ENCODE data around the gene CFAP20DC. TPM values are rescaled to one million over a fixed set of nuclear protein-coding genes. Genes with fewer than 3 reads are reported as not detected.

Gene CFAP20DC
- total and polyA plus RNA-seq, 2 of the 8 experiments (the other 6 are each of a cell fraction or from before 2014, with no cell fraction given) = 2.2 to 2.8 TPM

GRCh38 chr3:58898513-58898912 is 151.3 kb downstream of the CFAP20DC start (continued):
- TF ChIP-seq CHD7 (IDR thresholded peaks at IDR 0.05; ENCODE audit: insufficient replicate concordance, low read length) (no peak), BRCA1 (IDR thresholded peaks at IDR 0.05; ENCODE audit: low read depth, low read length) (no peak), CTCF (IDR thresholded peaks at IDR 0.05; ENCODE audit: control extremely low read depth in 1 of 3, insufficient read depth in 1 of 3, low read depth in 1 of 3, low read length in 3 of 3) (no peak), CBX5 (IDR thresholded peaks at IDR 0.05; ENCODE audit: low read depth, low read length) (no peak), RBBP5 (IDR thresholded peaks at IDR 0.05; ENCODE audit: borderline replicate concordance, low read depth, low read length) (no peak), SIRT6 (IDR thresholded peaks at IDR 0.05; ENCODE audit: low read length) (no peak), ATF3 (IDR thresholded peaks at IDR 0.05; ENCODE audit: insufficient read depth, low read depth, low read length) (no peak), KDM5A (IDR thresholded peaks at IDR 0.05; ENCODE audit: low read length) (no peak), SUZ12 (IDR thresholded peaks at IDR 0.05; ENCODE audit: low read length) (no peak)

All from H1 (cell line).